ACC112 (cell line): ENCODE results near the gene KRTAP10-7.

Source experiments
- H2AFZ ChIP-seq: fragments of 200-600 bp; sonication (generic); one replicate; pipeline ENCODE4 v1.6.0; 2017; ENCODE audit warnings: antibody characterized with exemption, low read length; ENCODE audit not compliant: unreplicated experiment
- H3K27ac ChIP-seq: fragments of 200-600 bp; sonication (generic); 2 replicates; pipeline ENCODE4 v1.5.1; 2014; ENCODE audit warnings: low read depth, mild to moderate bottlenecking, antibody characterized with exemption, low read length, moderate library complexity
- H3K27me3 ChIP-seq: fragments of 200-600 bp; sonication (generic); 2 replicates; pipeline ENCODE4 v1.6.1; 2014; ENCODE audit warnings: mild to moderate bottlenecking, antibody characterized with exemption, low read length, moderate library complexity, mixed read lengths; ENCODE audit not compliant: insufficient read depth
- H3K36me3 ChIP-seq: fragments of 200-600 bp; sonication (generic); 2 replicates; pipeline ENCODE4 v1.6.1; 2016; ENCODE audit warnings: mild to moderate bottlenecking, antibody characterized with exemption, low read length, moderate library complexity, mixed read lengths; ENCODE audit not compliant: insufficient read depth
- H3K4me1 ChIP-seq: fragments of 200-600 bp; sonication (generic); one replicate; pipeline ENCODE4 v1.6.1; 2016; ENCODE audit warnings: low read length, mixed read lengths; ENCODE audit not compliant: insufficient read depth, unreplicated experiment, control insufficient read depth
- H3K4me3 ChIP-seq: fragments of 200-600 bp; sonication (generic); 2 replicates; pipeline ENCODE4 v1.5.1; 2014; ENCODE audit warnings: mild to moderate bottlenecking, low read depth, low read length
- H3K79me2 ChIP-seq: fragments of 200-600 bp; sonication (generic); one replicate; pipeline ENCODE4 v1.6.0; 2016; ENCODE audit warnings: low read length; ENCODE audit not compliant: control insufficient read depth, unreplicated experiment, insufficient read depth

KRTAP10-7 gene

GRCh38 chr21:44614161-44614631 is 13.8 kb downstream of the KRTAP10-7 start:
- Histone ChIP-seq H3K27ac (no peak overlapping the region), H3K4me3 (no peak overlapping the region), H3K4me1 (no peaks in the 10 kb centered on the region), H3K36me3 (no peaks in the 10 kb centered on the region), H3K79me2 (no peaks in the 10 kb centered on the region), H3K27me3 (peaks cover 12% of the 10 kb centered on the region; the same call in 1 of the 2 replicates), H2AFZ (no peak overlapping the region)

- Histone ChIP-seq H3K4me3 (no peak overlapping the region), H3K27me3 (peaks cover 14% of the 10 kb centered on the region; the same call in 1 of the 2 replicates), H3K27ac (no peak overlapping the region), H2AFZ (no peak overlapping the region), H3K36me3 (no peaks in the 10 kb centered on the region), H3K79me2 (no peaks in the 10 kb centered on the region), H3K4me1 (no peaks in the 10 kb centered on the region)
Measured at GRCh38 chr21:44614961-44615391, 14.6 kb downstream of the KRTAP10-7 start.

GRCh38 chr21:44615466-44615865 is 15.1 kb downstream of the KRTAP10-7 start:
- H3K79me2 ChIP-seq: no peaks in the 10 kb centered on the region
- H2AFZ ChIP-seq: no peak overlapping the region
- no peaks in the 10 kb centered on the region for H3K36me3 ChIP-seq
- H3K4me3 ChIP-seq: no peak overlapping the region
- H3K27ac ChIP-seq: no peak overlapping the region
- peaks cover 14% of the 10 kb centered on the region; the same call in 1 of the 2 replicates for H3K27me3 ChIP-seq
- H3K4me1 ChIP-seq: no peaks in the 10 kb centered on the region

- Histone ChIP-seq H3K79me2 (no peaks in the 10 kb centered on the region), H3K27me3 (peaks cover 14% of the 10 kb centered on the region; the same call in 1 of the 2 replicates), H3K36me3 (no peaks in the 10 kb centered on the region), H3K4me1 (no peaks in the 10 kb centered on the region), H3K4me3 (no peak overlapping the region), H3K27ac (no peak overlapping the region), H2AFZ (no peak overlapping the region)
Measured at GRCh38 chr21:44615911-44616590, 15.7 kb downstream of the KRTAP10-7 start.

- Histone ChIP-seq H3K79me2 (no peaks in the 10 kb centered on the region), H3K27me3 (peaks cover 14% of the 10 kb centered on the region; the same call in 1 of the 2 replicates), H3K4me3 (no peak overlapping the region), H3K4me1 (no peaks in the 10 kb centered on the region), H3K36me3 (no peaks in the 10 kb centered on the region), H2AFZ (no peak overlapping the region), H3K27ac (no peak overlapping the region)
Measured at GRCh38 chr21:44616591-44616926, 16.2 kb downstream of the KRTAP10-7 start.

GRCh38 chr21:44617071-44617501 is 16.7 kb downstream of the KRTAP10-7 start:
- H3K36me3 ChIP-seq: no peaks in the 10 kb centered on the region
- H3K4me3 ChIP-seq: no peak overlapping the region
- H3K27ac ChIP-seq: no peak overlapping the region
- H3K27me3 ChIP-seq: peaks cover 14% of the 10 kb centered on the region; the same call in 1 of the 2 replicates
- no peak overlapping the region for H2AFZ ChIP-seq
- H3K79me2 ChIP-seq: no peaks in the 10 kb centered on the region
- H3K4me1 ChIP-seq: no peaks in the 10 kb centered on the region

GRCh38 chr21:44618504-44618903 is 18.1 kb downstream of the KRTAP10-7 start:
- no peaks in the 10 kb centered on the region for H3K4me1 ChIP-seq
- peaks cover 14% of the 10 kb centered on the region; the same call in 1 of the 2 replicates for H3K27me3 ChIP-seq
- H3K36me3 ChIP-seq: no peaks in the 10 kb centered on the region
- no peaks in the 10 kb centered on the region for H3K79me2 ChIP-seq
- no peak overlapping the region for H2AFZ ChIP-seq
- H3K27ac ChIP-seq: no peak overlapping the region
- H3K4me3 ChIP-seq: no peak overlapping the region

GRCh38 chr21:44618909-44619308 is 18.5 kb downstream of the KRTAP10-7 start:
- Histone ChIP-seq H3K4me1 (no peaks in the 10 kb centered on the region), H3K27ac (no peak overlapping the region)

GRCh38 chr21:44619886-44620285 is 19.5 kb downstream of the KRTAP10-7 start:
- Histone ChIP-seq H2AFZ (no peak overlapping the region), H3K36me3 (no peaks in the 10 kb centered on the region), H3K79me2 (no peaks in the 10 kb centered on the region), H3K4me1 (no peaks in the 10 kb centered on the region), H3K27ac (no peak overlapping the region), H3K27me3 (peaks cover 11% of the 10 kb centered on the region; the same call in 1 of the 2 replicates), H3K4me3 (no peak overlapping the region)

More at GRCh38 chr21:44618909-44619308, 18.5 kb downstream of the KRTAP10-7 start:
- H3K27me3 ChIP-seq: peaks cover 14% of the 10 kb centered on the region; the same call in 1 of the 2 replicates
- no peaks in the 10 kb centered on the region for H3K36me3 ChIP-seq
- no peak overlapping the region for H3K4me3 ChIP-seq
- H3K79me2 ChIP-seq: no peaks in the 10 kb centered on the region
- no peak overlapping the region for H2AFZ ChIP-seq

- H3K79me2 ChIP-seq: no peaks in the 10 kb centered on the region
- no peak overlapping the region for H2AFZ ChIP-seq
- no peak overlapping the region for H3K4me3 ChIP-seq
- H3K4me1 ChIP-seq: no peaks in the 10 kb centered on the region
- no peak overlapping the region for H3K27ac ChIP-seq
- peaks cover 3% of the 10 kb centered on the region; the same call in 1 of the 2 replicates for H3K27me3 ChIP-seq
- no peaks in the 10 kb centered on the region for H3K36me3 ChIP-seq
Measured at GRCh38 chr21:44623575-44623974, 23.2 kb downstream of the KRTAP10-7 start.

GRCh38 chr21:44625756-44626155 is 25.4 kb downstream of the KRTAP10-7 start:
- Histone ChIP-seq H3K4me3 (no peak overlapping the region), H3K4me1 (no peaks in the 10 kb centered on the region), H3K27me3 (no peaks in the 10 kb centered on the region), H3K79me2 (no peaks in the 10 kb centered on the region), H3K27ac (no peak overlapping the region), H3K36me3 (no peaks in the 10 kb centered on the region), H2AFZ (no peak overlapping the region)
